ENCODE data around the gene NFIA. TPM values are rescaled to one million over a fixed set of nuclear protein-coding genes. Genes with fewer than 3 reads are reported as not detected.

Gene NFIA
- total RNA-seq, 3 donors from 2014 or later, result 54.9 to 87.5 (median 79.6) TPM

GRCh38 chr1:61376151-61376550 is 293.8 kb downstream of the NFIA start:
- TF ChIP-seq POLR2AphosphoS5 (IDR thresholded peaks at IDR 0.05), result no peak
- no peak for TF ChIP-seq POLR2A (IDR thresholded peaks at IDR 0.05)
- TF ChIP-seq, protein P1, sequence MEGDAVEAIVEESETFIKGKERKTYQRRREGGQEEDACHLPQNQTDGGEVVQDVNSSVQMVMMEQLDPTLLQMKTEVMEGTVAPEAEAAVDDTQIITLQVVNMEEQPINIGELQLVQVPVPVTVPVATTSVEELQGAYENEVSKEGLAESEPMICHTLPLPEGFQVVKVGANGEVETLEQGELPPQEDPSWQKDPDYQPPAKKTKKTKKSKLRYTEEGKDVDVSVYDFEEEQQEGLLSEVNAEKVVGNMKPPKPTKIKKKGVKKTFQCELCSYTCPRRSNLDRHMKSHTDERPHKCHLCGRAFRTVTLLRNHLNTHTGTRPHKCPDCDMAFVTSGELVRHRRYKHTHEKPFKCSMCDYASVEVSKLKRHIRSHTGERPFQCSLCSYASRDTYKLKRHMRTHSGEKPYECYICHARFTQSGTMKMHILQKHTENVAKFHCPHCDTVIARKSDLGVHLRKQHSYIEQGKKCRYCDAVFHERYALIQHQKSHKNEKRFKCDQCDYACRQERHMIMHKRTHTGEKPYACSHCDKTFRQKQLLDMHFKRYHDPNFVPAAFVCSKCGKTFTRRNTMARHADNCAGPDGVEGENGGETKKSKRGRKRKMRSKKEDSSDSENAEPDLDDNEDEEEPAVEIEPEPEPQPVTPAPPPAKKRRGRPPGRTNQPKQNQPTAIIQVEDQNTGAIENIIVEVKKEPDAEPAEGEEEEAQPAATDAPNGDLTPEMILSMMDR (IDR thresholded peaks at IDR 0.05), result no peak

GRCh38 chr1:61377242-61377958 is 295.0 kb downstream of the NFIA start:
- intact Hi-C loops (cut with DNase I; ENCODE audit: low total_unique reads), result no loop called here
- Histone ChIP-seq H3K27ac (no peak overlapping the region), H3K27me3 (no peaks in the 10 kb centered on the region), H3K9me3 (no peaks in the 10 kb centered on the region), H3K4me3 (no peak overlapping the region), H3K4me1 (no peaks in the 10 kb centered on the region), H3K36me3 (no peaks in the 10 kb centered on the region)
- TF ChIP-seq, protein P1 (IDR thresholded peaks at IDR 0.05), result no peak
- TF ChIP-seq POLR2A (IDR thresholded peaks at IDR 0.05) (no peak), POLR2AphosphoS5 (IDR thresholded peaks at IDR 0.05) (no peak)
- no peak for DNase-seq (ENCODE audit: low spot score in 2 of 2)

More at GRCh38 chr1:61376151-61376550, 293.8 kb downstream of the NFIA start:
- H3K27ac ChIP-seq, result no peak overlapping the region
- DNase-seq (ENCODE audit: low spot score in 2 of 2), result no peak
- H3K4me3 ChIP-seq, result no peak overlapping the region
- H3K4me1 ChIP-seq, result no peaks in the 10 kb centered on the region
- no peaks in the 10 kb centered on the region for H3K27me3 ChIP-seq
- no peaks in the 10 kb centered on the region for H3K9me3 ChIP-seq
- intact Hi-C loops (cut with DNase I; ENCODE audit: low total_unique reads), result no loop called here
- no peaks in the 10 kb centered on the region for H3K36me3 ChIP-seq

DNA sequence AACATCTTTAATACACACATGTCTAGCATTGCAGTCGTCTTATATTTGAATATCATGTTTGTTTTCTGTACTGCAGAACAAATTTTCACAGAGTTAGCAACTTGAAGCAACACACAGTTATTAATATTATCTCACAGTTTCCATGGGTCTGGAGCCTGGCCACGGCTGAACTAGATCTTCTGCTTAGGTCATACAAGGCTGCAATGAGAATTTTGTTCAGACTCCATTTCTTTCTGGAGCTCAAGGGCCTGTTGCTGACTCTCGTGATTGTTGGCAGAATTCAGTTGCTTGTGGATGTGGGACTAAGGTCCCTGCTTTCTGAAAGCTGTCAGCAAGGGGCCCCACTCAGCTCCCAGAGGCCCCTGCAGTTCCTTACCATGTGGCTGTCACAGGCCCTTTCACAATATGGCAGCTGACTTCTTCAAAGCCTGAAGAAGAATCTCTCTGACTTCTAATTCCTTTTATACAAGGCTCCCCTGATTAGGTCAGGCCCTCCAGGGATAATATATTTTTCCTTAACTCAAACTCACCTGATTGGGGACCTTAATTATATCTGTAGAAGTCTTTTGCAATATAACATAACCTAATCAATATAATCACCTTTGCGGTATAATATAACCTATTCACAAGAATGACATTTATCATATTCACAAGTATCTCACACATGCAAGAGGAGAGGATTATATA is 296.3 kb downstream of the NFIA start:
- Histone ChIP-seq H3K27ac (no peak overlapping the region), H3K9me3 (no peaks in the 10 kb centered on the region), H3K36me3 (no peaks in the 10 kb centered on the region), H3K4me1 (no peaks in the 10 kb centered on the region), H3K4me3 (no peak overlapping the region), H3K27me3 (no peaks in the 10 kb centered on the region)
- TF ChIP-seq POLR2AphosphoS5 (IDR thresholded peaks at IDR 0.05) (no peak), POLR2A (IDR thresholded peaks at IDR 0.05) (no peak)
- TF ChIP-seq, protein P1 (IDR thresholded peaks at IDR 0.05), result no peak
- intact Hi-C loops (cut with DNase I; ENCODE audit: low total_unique reads), result no loop called here
- DNase-seq (ENCODE audit: low spot score in 2 of 2), result no peak

DNA sequence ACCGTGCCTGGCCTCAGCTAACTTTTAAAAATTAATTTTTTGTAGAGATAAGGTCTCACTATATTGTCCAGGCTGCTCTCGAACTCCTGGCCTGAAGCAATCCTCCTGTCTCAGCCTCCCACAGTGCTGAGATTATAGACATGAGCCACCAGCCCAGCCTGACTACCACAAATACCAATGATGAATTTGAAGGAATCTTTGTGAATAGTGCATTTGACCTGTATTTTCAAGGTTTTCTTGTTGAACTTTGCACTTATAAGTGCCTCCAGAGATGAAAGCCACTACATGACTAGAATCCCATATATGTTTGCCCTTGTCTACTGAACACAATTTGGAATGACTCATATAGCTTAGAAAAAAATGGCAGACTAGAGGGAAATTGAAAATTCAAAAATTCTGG is 297.3 kb downstream of the NFIA start:
- intact Hi-C loops (cut with DNase I; ENCODE audit: low total_unique reads), result no loop called here
- Histone ChIP-seq H3K9me3 (no peaks in the 10 kb centered on the region), H3K27me3 (no peaks in the 10 kb centered on the region), H3K36me3 (no peaks in the 10 kb centered on the region), H3K27ac (no peak overlapping the region), H3K4me1 (no peaks in the 10 kb centered on the region), H3K4me3 (no peak overlapping the region)
- DNase-seq (ENCODE audit: low spot score in 2 of 2), result no peak
- TF ChIP-seq, protein P1 (IDR thresholded peaks at IDR 0.05), result no peak
- TF ChIP-seq POLR2AphosphoS5 (IDR thresholded peaks at IDR 0.05) (no peak), POLR2A (IDR thresholded peaks at IDR 0.05) (no peak)

DNA sequence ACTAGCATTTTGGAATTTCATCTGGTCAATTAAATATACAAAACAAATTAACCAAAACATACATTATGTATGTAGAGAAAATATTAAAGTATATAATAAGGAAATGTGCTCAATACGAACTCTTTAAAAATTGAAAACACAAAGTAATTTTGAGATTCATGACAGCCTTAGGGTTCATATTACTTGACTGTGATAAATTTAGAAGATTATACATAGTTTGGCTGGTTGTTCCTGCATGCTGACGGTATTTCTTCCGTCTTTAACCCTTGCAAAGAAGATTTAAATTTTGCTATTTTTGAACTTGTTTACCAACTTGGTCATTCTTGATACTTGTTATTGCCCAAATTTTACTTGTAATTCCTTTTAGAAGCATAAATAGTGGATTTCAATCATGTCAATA is 298.2 kb downstream of the NFIA start:
- no peak for DNase-seq (ENCODE audit: low spot score in 2 of 2)

More for the DNA sequence above, 298.2 kb downstream of the NFIA start:
- Histone ChIP-seq H3K4me3 (no peak overlapping the region), H3K27me3 (no peaks in the 10 kb centered on the region), H3K27ac (no peak overlapping the region), H3K4me1 (no peaks in the 10 kb centered on the region), H3K36me3 (no peaks in the 10 kb centered on the region), H3K9me3 (no peaks in the 10 kb centered on the region)
- intact Hi-C loops (cut with DNase I; ENCODE audit: low total_unique reads), result no loop called here
- TF ChIP-seq POLR2AphosphoS5 (IDR thresholded peaks at IDR 0.05), result no peak
- no peak for TF ChIP-seq POLR2A (IDR thresholded peaks at IDR 0.05)
- TF ChIP-seq, protein P1 (IDR thresholded peaks at IDR 0.05), result no peak
